Large intestine (tissue), 3 donors: ENCODE measurements around the gene MS4A10. TPM values are rescaled to one million over a fixed set of nuclear protein-coding genes. Genes with fewer than 3 reads are reported as not detected.

Experiments
- DNase-seq, 2 donors: peaks; one replicate each; pipeline versions ENCODE4 v3.0.0 to v3.0.0-alpha.2; 2013
- H3K27ac ChIP-seq: one replicate; pipeline ENCODE4 v1.5.1; 2013; ENCODE audit warnings: low read length
- H3K27me3 ChIP-seq: 2 replicates; pipeline ENCODE4 v1.6.1; 2013; ENCODE audit warnings: low read length; ENCODE audit not compliant: control insufficient read depth, insufficient read depth
- H3K36me3 ChIP-seq: 2 replicates; pipeline ENCODE4 v1.6.1; 2013; ENCODE audit warnings: low read length; ENCODE audit not compliant: control insufficient read depth, insufficient read depth
- H3K4me1 ChIP-seq: one replicate; pipeline ENCODE4 v1.6.1; 2013; ENCODE audit warnings: low read length; ENCODE audit not compliant: control insufficient read depth, insufficient read depth
- H3K4me3 ChIP-seq: one replicate; pipeline ENCODE4 v1.5.1; 2013; ENCODE audit warnings: low read length
- H3K9me3 ChIP-seq: one replicate; pipeline ENCODE4 v1.6.1; 2013; ENCODE audit warnings: mild to moderate bottlenecking, low read depth, low read length, moderate library complexity; ENCODE audit not compliant: control insufficient read depth
- WGBS: methylation state at CpG from one replicate; pipeline ENCODE4 v1.1.5; 2013; ENCODE audit warnings: low lambda C conversion rate; ENCODE audit not compliant: insufficient coverage; 5-methylcytosine and 5-hydroxymethylcytosine counted together
- polyA plus RNA-seq: library from polyadenylated mRNA; unstranded; fragments of 120-200 nt; gene quantifications from one replicate; pipeline ENCODE4 v1.2.1, GENCODE V29; 2013

MS4A10 gene
- polyA plus RNA-seq, 1 donor, result 0.48 TPM

DNA sequence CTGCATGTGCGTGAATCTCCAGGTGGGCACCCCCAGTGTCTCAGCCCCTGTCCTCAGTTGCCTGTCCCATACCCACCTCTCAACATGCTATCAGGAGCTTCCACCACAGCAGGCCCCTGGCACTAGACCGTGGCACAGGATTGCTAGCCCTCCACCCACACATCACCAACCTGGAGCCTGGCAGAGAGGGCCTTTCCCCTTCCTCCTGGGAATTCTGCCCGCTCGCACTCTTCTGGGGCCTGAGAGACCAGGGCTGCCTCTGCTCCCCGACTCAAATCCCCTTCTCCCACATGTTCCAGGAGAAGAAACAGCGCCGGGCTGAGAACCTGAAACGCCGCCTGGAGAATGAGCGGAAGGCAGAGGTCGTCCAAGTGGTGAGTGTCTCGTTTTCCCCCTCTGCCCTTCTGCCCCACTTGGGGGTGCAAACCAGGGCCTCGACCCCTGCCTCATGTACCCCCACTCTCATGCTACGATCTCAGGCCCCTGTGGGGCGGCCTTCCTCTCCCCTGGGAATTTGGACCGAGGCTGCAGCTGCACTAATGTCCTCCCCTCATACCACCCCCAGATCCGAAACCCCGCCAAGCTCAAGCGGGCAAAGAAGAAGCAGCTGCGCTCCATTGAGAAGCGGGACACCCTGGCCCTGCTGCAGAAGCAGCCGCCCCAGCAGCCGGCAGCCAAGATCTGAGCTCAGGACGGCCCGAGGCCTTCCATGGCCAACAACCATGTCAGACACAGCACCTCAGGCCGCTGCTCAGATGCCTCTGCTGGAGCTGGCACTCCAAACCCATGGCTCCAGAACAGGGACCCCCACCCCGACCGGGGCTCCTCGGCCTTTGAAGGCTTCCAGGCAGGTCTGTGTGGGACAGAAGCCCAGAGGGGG is 64.7 kb downstream of the MS4A10 start:
- H3K27me3 ChIP-seq, result peaks cover 3% of the 10 kb centered on the region
- peaks cover 27% of the 10 kb centered on the region for H3K4me1 ChIP-seq
- WGBS, result no CpG with 5 or more reads among the region's 29 CpGs
- no peak overlapping the region for H3K27ac ChIP-seq
- peaks cover 9% of the 10 kb centered on the region for H3K9me3 ChIP-seq
- no peak for DNase-seq
- H3K36me3 ChIP-seq, result peaks cover 38% of the 10 kb centered on the region
- H3K4me3 ChIP-seq, result no peak overlapping the region

Other genes starting within 250 kb of the MS4A10 start
- gene MS4A8, start 85.7 kb upstream of the MS4A10 start, polyA plus RNA-seq, result 112 TPM
- 0.30 TPM for gene MS4A18, start 60.6 kb upstream of the MS4A10 start, polyA plus RNA-seq
- 0.04 TPM for gene MS4A15, start 28.5 kb upstream of the MS4A10 start, polyA plus RNA-seq
- gene CCDC86, start 56.8 kb downstream of the MS4A10 start, polyA plus RNA-seq, result 21.6 TPM
- 5.0 TPM for gene PTGDR2, start 70.6 kb downstream of the MS4A10 start, polyA plus RNA-seq
- 0.07 TPM for gene ZP1, start 82.2 kb downstream of the MS4A10 start, polyA plus RNA-seq
- 92.6 TPM for gene PRPF19, start 121.3 kb downstream of the MS4A10 start, polyA plus RNA-seq
- 42.2 TPM for gene TMEM109, start 128.8 kb downstream of the MS4A10 start, polyA plus RNA-seq
- gene TMEM132A, start 139.1 kb downstream of the MS4A10 start, polyA plus RNA-seq, result 19.6 TPM
- 19.8 TPM for gene SLC15A3, start 166.8 kb downstream of the MS4A10 start, polyA plus RNA-seq
- gene CD6, start 186.3 kb downstream of the MS4A10 start, polyA plus RNA-seq, result 1.3 TPM